ENCODE results near the gene LTBP3.
A peak's percentile ranks its signal among the peaks of the same experiment; 100 is the strongest.

GRCh38 chr11:65489035-65489705, 69.0 kb downstream of the LTBP3 start:
- TF ChIP-seq, protein P1, sequence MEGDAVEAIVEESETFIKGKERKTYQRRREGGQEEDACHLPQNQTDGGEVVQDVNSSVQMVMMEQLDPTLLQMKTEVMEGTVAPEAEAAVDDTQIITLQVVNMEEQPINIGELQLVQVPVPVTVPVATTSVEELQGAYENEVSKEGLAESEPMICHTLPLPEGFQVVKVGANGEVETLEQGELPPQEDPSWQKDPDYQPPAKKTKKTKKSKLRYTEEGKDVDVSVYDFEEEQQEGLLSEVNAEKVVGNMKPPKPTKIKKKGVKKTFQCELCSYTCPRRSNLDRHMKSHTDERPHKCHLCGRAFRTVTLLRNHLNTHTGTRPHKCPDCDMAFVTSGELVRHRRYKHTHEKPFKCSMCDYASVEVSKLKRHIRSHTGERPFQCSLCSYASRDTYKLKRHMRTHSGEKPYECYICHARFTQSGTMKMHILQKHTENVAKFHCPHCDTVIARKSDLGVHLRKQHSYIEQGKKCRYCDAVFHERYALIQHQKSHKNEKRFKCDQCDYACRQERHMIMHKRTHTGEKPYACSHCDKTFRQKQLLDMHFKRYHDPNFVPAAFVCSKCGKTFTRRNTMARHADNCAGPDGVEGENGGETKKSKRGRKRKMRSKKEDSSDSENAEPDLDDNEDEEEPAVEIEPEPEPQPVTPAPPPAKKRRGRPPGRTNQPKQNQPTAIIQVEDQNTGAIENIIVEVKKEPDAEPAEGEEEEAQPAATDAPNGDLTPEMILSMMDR (IDR thresholded peaks at IDR 0.05), result no peak
- TF ChIP-seq POLR2A (IDR thresholded peaks at IDR 0.05), result peak; percentile 36 to 52
